ENCODE measurements around the gene PDRG1. TPM values are rescaled to one million over a fixed set of nuclear protein-coding genes. Genes with fewer than 3 reads are reported as not detected.

The PDRG1 gene
- 28.2 to 32.8 TPM (median 28.8 TPM) in 5 replicates for total RNA-seq (2022; extraction: Qiagen RNA extraction)

DNA sequence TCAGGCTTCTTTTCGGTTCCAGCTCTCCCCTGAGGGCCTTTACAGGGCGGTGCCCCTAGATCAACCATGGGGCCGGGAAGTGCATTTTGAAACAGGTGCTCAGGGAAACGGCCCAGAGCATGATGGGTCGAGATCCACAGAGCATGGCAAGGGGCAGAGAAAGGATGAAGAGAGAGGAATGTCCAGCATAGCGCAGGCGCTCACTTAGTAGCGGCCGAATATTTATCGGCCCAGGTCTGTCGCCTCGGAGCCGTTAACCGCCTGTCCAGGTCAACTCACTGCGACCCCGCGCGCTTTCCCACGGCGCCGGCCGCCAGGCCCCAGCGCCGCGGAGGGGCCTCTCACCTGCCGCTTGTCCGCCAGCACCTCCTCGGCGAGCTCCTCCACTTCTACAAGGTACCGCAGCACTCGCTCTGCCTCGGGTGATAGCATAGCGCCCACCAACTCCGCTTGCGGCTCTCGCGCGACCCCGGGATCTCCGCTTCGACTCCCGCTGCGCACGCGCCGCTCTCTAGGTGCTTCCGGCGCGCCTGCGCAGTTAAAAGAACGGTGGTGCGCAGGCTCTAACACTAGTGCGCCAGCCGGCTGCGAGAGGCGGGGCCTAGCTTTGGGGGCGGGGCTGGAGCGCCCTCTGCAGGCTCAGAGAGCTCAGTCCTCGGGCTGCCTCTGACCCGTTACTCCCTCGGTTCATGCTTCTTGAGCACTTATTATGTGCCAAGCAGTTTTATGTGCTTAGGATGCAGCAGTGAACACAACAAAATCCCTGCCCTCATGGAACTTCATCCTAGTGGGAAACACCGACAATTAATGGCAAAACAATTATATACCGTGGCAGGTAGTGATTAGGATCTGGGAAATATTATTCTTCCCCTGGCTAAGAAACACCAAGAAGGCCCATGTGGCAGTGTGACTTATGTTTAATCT is at the start of gene PDRG1:
Gene PDRG1, minus strand, starts transcription at position 517 of the 924 bp plus-strand sequence. Its CDS starts 85 bp downstream, at position 432.

DNA sequence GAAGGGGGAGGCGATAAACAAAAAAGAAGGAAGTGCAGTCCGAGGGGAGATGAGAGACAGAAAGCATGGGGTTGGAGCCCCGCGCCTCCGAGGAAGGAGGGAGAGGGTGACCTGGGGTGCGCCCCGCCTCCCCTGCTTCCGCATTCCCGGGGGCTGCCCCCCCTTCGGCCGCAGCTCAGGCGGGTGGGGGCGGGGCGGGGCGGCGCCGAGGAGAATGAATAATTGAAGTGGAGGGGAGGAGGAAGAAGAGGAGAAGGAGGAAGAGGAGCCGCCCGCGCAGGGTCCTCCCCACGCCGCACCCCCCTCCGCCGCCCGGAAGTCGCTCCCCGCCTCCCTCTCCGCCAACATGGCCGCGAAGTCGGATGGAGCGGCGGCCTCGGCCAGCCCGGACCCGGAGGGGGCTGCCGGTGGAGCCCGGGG is 16.0 kb upstream of the PDRG1 start, which contains the start of gene XKR7:
Gene XKR7, plus strand, starts transcription at position 322 of the 420 bp plus-strand sequence. Its CDS starts 25 bp downstream, at position 347.

Other genes with a start within 250 kb of the PDRG1 start
- gene BCL2L1, start 229.2 kb downstream of the PDRG1 start, total RNA-seq (2022; extraction: Qiagen RNA extraction): 289 to 327 TPM (median 306 TPM) in 5 replicates
- gene TPX2, start 212.8 kb downstream of the PDRG1 start, total RNA-seq (2022; extraction: Qiagen RNA extraction): 95.0 to 121 TPM (median 100 TPM) in 5 replicates
- 0.35 to 0.84 TPM (median 0.45 TPM) in 5 replicates for gene MYLK2, start 132.7 kb downstream of the PDRG1 start, total RNA-seq (2022; extraction: Qiagen RNA extraction)
- gene FOXS1, start 106.4 kb downstream of the PDRG1 start, total RNA-seq (2022; extraction: Qiagen RNA extraction): 0.21 to 0.53 TPM (median 0.30 TPM) in 5 replicates
- 0.75 to 1.1 TPM (median 0.94 TPM) in 5 replicates for gene DUSP15, start 81.5 kb downstream of the PDRG1 start, total RNA-seq (2022; extraction: Qiagen RNA extraction)
- gene TTLL9, start 81.4 kb downstream of the PDRG1 start, total RNA-seq (2022; extraction: Qiagen RNA extraction): 0.03 to 0.12 TPM in 2 of 5 replicates, not detected in the others
- gene XKR7, start 16.1 kb upstream of the PDRG1 start, total RNA-seq (2022; extraction: Qiagen RNA extraction): 0.01 TPM in 3 of 5 replicates, not detected in the others
- gene CCM2L, start 58.4 kb upstream of the PDRG1 start, total RNA-seq (2022; extraction: Qiagen RNA extraction): 0.29 to 0.64 TPM (median 0.37 TPM) in 5 replicates
- gene HCK, start 100.2 kb upstream of the PDRG1 start, total RNA-seq (2022; extraction: Qiagen RNA extraction): 0.05 to 0.11 TPM (median 0.06 TPM) in 5 replicates
- gene TM9SF4, start 157.7 kb upstream of the PDRG1 start, total RNA-seq (2022; extraction: Qiagen RNA extraction): 33.6 to 38.1 TPM (median 35.6 TPM) in 5 replicates

Measured in A549 treated with AZD2906 at 1 μM for 4 hours (cell line).